SHP77 treated with DMSO at 0.1 percent for 48 hours (cell line): ENCODE data around the gene TRPM2.
"Not testable (repeated sequence)": the region's sequence is repeated elsewhere in the genome, so short reads cannot be mapped to it uniquely, and the experiment has no call there.

Experiments
- DNase-seq: peaks from one replicate; lab custom pipeline; 2025; lab: John Stamatoyannopoulos, UW

TRPM2 gene

DNA sequence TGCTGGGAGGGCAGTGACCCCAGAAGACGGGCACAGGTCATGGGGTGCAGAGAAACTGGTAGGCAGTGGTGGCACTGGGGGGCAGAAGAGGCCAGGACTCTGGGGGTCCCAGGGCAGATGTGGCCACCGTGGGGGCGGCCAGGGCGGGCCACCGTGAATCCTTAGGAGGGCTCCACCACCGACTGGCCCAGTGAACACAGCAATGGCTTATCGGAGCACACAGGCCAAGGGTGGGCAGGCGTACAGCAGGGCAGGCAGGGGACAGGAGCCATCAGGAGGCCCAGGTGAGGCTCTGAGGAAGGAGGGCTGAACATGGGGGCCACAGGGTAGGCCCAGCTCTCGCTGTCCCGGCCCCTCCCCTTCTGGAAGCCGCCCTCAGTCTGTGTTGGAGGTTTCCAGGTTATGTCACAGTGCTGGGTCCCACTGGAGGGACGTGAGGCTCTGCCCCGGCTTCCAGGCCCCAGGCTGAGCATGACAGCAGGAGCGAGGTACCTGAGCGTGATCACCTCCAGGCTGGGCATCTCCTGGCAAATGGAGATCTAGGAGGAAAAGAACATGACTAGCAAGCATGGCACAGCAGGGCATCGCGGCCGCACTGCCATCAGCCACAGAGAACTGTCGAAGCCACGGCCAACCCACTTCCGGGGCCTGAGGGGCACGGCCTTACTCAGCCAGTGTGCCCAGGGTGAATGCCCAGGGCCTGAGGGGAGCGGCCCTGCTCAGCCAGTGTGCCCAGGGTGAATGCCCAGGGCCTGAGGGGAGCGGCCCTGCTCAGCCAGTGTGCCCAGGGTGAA, 18.0 kb upstream of the TRPM2 start:
- no peak for DNase-seq

DNA sequence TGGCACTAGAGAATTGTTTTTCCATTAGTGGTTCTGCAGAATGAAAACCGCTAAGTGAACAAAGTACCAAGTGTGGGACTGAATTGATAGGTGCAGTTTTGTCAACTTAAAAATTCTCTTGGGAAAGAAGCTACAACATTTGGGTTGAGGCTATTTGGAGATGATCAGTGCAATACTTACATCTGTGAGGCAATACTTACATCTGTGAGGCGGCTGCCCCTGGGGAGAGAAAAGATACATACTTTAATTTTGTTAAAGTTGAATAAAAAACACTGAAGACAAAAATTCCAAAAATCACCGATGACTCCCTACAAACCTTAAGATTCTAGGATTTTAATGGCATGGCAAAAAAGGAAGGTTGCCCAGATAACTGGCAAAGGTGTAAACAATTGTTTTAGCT, 16.0 kb upstream of the TRPM2 start:
- no peak for DNase-seq

DNA sequence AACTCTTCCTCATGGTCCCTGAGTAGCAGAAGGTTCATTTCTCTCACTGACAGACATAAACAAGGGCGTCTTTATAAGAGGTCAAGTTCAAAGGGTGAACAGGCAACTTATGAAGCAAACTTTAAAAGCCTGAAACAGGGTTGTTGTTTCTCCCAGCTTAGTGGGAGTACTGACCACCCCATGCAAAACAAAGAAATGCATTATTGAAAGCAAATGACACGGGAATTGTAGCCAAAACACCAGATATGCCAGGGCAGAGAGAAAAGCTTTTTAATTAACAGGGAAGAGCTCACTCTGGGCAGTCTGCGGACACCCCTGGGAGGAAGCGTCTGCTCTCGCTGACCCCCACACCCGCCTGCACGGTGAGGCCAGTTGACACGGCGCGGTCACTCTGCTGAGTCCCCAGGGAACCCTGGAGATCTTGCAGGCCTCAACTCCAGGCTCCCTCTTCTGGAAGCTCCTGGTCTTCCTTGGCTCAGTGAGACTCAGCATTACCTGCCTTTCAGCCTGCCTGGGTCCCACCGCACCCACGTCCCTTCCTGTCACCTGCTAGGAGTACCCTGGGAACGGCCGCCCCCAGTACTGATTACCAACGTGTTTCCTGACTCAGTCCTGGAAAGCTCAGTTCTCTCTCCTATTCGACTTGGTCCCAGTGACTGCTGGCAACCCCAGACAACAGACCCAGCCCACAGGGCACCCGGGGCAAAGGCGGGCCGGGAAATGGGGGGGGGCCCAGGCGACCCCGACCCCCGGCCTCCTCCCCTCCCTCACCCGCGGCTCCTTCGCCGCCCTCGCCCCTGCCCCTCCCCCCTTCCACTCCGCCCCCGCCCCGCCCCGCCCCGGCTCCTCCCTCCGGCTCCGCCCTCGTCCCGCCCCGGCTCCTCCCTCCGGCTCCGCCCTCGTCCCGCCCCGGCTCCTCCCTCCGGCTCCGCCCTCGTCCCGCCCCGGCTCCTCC, 15.2 kb upstream of the TRPM2 start:
- DNase-seq, result no peak

DNA sequence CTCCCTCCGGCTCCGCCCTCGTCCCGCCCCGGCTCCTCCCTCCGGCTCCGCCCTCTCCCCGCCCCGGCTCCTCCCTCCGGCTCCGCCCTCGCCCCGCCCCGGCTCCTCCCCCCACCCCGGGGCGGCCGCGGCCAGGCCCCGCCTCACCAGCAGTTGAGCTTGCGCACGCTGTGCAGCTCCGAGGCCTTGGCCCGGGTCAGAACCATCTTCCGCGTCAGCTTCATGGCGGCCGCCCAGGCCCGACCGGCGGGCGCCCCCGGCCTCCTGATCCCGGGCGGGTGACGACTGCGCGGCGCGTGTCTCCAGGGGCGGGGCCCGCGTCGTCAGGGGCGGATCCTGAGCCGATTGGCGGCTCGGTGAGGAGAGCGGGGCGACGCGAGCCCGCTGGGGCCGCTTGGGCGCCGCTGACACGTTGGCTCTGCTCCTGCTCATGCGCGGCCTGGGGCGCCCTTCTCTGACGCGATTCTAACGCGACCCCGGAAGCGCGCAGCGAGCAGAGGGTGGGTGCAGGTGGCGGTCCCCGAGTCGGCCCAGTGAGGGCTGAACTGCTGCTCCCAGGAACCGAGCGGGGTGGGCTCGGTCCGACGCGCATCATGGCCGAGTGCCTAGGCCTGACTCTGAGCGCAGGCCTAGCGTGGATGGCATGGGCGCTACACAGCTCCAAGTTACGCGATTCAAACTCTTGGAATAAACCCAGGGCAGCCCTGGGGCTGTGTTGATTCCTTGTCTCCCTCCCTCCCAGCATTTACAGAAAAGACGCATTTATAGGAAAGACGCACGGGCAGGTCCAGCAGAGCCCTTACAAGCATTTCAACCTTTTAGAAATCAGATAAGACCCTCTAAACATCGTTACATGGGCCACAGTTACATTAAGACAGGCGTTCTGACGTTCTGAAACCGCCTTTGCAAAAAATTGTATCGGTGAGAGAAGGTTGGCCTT, 14.2 kb upstream of the TRPM2 start, which contains the start of gene CFAP410:
Gene CFAP410 (minus strand): TSS at position 420 of the 940 bp plus-strand sequence. CDS start 196 bp downstream, at position 224.
- DNase-seq, result peak; percentile 69

DNA sequence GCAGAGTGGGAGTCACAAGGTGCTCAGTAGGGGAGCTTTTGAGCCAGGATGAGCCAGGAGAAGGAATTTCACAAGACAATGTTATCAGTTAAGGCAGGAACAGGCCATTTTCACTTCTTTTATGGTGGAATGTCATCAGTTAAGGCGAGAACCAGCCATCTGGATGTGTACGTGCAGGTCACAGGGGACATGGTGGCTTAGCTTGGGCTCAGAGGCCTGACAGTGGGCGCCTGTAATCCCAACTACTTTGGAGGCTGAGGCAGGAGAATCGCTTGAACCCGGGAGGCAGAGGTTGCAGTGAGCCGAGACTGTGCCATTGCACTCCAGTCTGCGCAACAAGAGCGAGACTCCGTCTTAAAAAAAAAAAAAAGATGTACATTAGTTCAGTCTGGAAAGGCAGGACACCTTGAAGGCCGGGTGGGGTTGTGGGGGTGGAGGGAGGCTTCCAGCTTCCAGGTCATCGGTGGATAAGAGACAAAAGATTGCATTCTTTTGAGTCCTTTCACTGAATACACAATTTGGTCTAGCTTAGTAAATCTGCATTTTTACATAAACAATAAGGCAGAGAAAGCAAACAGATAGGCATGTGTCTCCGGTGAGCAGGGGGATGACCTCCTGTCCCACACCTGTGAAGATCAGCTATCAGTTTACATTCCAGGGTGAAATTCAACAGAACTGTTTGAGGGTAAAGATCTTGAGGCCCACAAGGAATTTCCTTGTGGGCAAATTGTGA, 11.5 kb upstream of the TRPM2 start:
- not testable (repeated sequence) for DNase-seq

DNA sequence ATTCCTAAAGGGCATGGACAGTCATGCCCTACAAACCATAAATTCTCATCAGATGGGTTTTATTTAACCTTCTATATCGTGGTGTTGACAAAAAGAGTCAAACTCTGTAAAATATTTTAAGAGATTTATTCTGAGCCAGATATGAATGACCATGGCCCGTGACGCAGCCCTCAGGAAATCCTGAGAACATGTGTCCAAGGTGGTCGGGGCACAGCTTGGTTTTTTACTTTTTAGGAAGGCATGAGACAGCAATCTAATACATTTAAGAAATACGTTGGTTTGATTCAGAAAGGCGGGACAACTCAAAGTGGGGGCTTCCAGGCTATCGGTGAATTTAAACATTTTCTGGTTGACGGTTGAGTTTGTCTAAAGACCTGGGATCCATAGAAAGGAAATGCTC, 10.4 kb upstream of the TRPM2 start:
- not testable (repeated sequence) for DNase-seq

DNA sequence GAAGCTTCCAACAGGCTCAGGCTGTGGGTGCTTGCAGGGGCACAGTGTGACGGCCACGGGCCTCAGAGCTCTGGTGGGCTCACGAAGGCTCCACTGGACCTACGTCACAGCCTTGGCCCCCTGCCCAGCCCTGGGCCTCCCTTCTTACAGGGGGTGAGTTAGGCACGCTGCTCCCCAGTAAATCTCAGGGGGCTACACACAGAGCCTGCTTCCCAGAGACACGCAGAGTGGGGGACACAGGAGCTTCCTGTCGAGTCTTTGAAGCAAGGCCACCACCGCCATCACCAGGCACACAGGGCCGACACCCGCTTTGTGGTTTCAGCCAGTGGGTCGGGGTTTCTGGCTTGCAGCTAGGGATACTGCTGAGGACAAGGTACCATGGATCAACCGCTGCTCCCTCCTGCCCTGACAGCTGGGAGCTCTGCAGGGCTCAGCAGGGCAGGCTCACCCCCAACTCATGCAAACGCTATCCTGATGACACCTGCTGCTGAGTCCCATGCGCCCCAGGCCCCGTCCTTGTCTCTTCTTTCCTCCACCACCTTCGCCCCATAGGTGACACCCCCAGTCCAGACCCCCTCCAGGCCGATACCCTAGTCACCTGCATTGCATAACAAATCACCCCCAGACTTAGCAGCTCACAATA, 8.8 kb upstream of the TRPM2 start:
- no peak for DNase-seq

DNA sequence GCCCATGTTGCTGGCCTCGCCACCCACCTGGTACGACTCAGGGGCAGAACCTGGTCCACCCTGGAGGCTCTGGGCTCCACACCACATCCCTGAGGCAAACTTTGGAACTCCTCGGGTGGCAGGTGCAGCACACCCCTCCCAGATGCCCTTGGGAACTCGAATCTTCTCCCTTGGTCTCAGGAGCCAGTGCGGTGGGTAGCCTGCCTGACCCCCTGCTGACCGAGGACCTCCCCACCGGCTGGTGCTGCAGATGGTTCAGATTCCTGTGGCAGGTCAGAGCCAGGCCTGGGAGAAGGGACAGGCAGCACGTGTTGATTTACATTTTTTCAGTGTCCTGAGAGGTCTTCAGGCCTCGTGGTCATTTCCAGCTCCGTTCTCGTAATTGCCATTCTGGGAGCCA, 7.9 kb upstream of the TRPM2 start:
- DNase-seq, result no peak

DNA sequence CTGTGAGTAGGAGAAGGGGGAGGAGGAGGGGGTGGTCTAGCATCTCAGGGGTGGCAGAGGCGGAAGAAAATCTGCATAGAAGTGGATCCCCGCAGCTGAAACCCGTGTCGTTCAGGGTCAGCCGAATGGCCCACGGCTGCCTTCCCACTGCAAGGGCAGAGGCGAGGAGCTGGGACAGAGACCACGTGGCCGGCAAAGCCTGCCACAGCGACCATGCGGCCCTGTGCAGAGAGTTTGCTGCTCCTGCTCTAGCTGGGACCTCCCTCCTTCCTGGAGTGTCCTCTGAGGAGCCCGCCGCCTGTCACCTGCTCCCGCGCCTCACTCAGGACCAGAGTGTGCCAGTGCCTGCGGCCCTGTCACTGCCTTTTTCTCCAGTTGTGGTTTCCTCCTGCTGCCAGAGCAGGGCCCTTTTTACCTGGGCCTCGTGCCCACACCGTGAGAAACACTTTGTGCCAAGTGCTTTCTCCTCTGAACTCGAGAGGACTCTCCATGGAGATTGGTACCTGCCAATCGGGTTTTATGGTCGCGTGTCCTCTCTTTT, 5.4 kb upstream of the TRPM2 start:
- peak; percentile 44 for DNase-seq

DNA sequence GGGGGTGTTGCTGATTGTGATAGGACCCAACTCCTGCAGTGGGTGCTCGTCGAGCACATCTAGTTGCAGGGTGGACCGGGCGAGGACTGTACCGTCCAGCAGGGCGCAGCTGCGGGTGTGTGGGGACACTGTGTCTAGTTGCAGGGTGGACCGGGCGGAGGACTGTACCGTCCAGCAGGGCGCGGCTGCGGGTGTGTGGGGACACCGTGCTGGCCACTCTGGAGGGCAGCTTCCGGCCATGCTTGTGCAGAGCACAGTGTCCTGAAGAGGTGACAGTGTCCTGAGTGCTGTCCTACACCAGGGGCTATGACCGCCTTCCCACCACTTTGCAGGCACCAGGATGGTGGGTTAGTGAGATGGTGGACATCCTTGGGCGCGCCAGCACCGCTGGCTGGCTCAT, 4.6 kb upstream of the TRPM2 start:
- DNase-seq, result no peak

DNA sequence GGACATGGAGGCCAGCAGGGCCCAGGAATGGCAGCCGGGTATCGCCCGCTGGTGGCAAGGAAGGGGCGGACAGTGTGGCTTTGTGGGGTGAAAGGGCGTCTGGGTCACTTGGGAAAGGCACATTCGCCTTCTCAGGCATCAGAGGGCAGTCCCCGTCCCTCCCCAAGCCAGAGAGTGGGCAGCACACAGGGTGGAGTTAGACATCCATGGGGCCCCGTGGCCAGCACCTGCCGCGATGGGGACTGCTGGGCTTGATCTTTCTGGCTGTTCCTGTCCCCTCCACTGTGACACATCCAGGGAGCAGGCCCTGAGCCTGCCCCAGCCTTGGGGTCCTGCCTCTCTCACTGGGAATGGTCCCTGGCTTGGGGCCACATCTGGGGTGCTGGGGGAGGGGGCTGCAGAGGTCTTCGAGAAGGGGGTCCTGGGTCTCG, 4.0 kb upstream of the TRPM2 start:
- no peak for DNase-seq

DNA sequence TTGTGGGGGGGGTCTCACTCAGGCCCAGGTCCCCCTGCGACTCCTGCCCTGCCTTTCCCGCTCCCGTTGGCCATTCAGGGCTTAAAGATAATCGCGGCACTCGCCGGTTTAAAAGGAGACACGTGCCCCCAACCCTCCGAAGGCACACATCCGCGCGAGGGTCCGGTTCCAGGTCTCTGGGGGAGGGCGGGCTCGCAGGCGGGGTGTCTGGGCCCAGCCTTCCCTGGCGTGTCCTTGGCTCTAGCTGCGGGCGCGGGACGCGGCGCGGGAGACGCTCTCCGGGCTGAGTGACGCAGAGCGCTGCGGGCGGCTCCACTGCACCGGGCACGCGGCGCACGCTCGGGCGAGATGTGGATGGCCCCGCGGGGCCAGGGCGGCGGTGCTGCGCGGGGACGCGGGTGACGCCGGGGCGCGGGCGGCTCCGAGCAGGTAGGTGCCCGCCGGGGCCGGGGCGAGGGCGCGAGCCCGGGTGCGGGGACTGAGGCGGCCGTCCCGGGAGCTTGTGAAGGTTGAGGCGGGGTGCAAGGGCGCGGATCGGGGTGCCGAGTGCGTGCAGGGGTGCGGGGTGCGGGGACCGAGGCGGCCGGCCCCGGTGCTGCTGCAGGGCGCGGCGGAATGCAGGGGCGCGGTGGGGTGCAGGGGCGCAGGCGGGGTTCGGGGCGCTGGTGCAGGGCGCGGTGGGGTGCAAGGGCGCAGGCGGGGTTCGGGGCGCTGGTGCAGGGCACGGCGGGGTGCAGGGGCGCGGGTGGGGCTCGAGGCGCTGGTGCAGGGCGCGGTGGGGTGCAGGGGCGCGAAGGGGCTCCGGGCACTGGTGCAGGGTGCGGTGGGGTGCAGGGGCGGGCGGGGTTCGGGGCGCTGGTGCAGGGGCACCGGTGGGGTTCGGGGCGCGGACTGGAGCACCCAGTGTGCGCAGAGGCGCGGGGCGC, 3.3 kb upstream of the TRPM2 start:
- DNase-seq, result no peak

DNA sequence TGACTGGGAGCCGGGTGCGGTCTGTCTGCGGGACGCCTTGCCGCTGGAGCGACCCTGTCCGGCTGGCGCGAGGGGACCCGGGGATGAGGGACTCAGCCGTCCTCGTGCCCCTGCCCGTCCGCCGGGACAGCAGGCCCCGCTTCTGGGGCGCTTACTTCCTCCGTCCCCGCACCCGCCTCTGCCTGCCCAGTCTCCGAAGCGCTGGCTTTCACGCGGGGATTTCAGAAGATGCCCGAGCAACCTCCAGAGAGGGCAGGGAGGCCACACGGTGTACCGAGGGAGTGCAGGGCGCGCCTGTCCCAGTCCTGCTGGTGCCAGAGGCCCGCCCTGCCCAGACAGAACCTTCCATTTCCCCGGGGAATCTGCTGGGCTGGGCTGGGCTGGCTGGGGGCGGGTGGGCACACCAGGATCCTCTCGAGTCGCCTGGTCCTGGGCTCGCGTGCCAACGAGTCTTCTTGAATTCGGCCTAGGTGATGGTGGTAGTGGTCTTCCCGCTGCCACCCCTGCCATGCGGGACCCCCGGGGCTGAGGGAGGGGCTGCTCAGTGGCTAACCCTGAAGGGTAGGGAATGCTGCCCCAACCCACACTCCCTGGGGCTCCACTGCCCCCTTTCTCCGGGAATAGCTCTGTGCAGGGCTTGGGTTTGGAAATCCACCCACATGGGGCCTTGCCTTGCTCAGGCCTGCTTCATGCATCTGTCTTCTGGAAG, 2.5 kb upstream of the TRPM2 start:
- no peak for DNase-seq

DNA sequence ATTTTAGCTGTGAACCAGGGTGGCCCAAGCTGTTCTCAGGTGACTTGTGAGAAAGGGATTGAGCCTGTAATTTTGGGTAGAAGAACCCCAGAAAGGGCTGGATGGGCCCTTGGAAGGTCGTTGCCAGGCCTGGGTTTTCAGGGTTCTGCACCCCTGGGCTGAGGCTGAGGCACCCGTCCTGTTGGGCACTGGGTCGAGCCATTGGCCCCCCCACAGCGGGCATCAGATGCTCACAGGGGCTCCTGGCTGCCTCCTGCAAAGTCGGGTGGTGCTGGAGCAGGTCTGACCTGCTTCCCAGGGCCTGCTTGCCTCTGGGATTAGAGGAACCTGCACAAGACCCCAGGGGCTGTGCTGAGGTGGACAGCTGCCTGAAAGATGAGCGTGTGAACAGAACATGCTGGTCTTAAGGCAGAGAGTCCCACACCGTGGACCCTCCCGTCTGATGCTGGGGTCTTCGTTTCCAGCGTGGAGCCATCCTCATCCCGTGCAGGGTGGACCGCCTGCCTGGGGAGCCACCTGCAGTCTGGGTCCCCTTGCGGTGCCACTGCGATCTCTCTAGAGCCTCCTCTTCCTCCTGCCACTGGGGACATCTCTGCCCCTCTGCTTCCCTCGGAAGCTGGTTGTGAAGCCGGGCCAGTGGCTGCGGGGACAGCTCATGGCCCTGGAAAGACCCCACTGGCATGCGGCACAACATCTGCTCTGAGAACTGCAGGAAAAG, 1.7 kb upstream of the TRPM2 start:
- no peak for DNase-seq

DNA sequence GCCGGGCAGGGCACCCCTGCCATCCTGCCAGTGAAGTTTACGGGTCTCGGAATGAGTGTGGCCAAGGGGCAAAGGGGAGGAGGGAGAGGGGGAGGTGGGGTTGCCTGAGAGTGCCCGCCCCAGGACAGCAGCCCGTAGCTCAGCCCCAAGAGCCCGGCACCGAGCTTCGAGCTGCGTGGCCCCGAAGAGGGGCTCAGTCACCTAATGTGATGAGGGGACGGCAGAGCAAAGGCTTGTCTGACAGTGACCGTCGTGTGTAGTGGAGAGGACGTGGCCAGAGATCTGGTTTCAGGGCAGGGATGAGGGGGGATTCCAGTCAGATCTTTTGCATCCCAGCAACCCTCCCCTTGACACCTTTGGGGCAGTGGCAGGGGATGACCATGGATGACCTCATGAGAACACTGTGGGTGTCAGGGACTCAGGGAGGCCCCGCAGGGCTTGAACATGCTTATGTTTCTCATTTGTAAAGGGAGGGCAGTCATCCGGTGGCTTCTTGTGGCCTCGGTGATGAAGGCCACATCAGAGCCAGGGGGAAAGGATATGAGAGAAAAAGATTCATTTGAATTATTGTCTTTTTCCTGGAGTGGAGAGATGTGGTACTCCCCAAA, 1.1 kb upstream of the TRPM2 start:
- no peak for DNase-seq

DNA sequence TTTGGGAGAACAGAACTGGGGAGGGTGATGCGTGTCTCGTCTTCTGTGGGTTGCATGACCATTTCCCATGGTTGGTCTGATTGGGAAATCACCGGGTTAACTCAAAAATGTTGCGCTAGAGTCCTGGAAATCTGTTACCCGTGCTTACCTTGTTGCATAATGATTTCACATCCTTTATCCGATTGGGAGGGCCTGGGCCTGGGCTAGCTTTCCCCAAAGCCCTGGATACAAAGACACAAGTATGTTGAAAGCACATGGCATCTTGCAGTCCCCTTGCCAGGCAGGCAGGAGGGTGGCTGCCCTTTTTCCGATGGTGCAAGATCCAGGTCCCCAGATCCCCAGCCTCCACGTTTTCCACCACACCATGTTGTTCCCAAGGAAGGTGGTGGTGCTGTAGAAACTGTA, 582 bp downstream of the TRPM2 start:
- no peak for DNase-seq
